ENCODE measurements around the gene TNFSF18.

DNA sequence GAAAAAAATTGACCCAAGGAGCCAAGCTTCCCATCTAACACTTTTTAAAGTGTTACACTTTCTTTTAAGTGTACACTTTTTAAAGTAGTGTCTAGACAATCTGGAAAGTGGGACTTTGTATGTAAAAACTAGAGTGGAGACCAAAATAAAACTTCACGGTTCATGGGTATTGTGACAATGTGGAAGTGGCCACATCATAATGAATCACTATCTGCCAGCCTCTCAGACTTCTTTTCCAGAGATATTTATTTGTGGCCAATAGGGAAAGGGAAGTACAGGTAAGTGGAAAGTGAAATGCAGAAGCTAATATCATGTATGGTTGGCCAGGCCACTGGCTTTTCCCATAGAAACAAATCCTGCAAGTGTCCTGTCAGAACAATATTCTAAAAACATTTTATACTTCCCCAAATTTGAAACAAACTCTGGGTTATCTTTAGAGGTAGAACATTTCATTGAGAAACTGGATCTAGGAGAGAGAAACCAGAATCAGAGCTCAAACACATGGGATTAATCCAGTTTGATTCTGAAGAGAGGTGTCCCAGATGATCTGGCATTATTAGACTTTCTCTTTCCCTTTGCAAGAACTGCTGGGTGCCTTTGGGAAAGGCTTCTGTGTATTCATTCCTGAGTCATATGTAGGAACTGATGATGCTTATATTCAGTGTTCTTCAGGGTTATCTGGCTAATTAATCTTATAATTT, 2.0 kb downstream of the TNFSF18 start:
- TF ChIP-seq EZH2 (optimal IDR thresholded peaks at IDR 0.05; ENCODE audit: low read depth, low read length) (no peak), CTCF (IDR thresholded peaks at IDR 0.05; ENCODE audit: low read length) (no peak), EZH2phosphoT487 (IDR thresholded peaks at IDR 0.05; ENCODE audit: low read length) (no peak)
